HepG2 (cell line): ENCODE measurements around the gene CBFA2T2. TPM values are rescaled to one million over a fixed set of nuclear protein-coding genes. Genes with fewer than 3 reads are reported as not detected.
A peak's percentile ranks its signal among the peaks of the same experiment; 100 is the strongest.

Experiments used
- E2F2 ChIP-seq: sonication (generic); formaldehyde crosslinking; IDR thresholded peaks from 2 replicates; pipeline ENCODE4 v1.4.0; 2020; ENCODE audit warnings: missing genetic modification reagents, borderline replicate concordance
- ELK4 ChIP-seq: sonication (generic); formaldehyde crosslinking; IDR thresholded peaks from 2 replicates; pipeline ENCODE4 v1.9.0; 2021; ENCODE audit warnings: missing genetic modification reagents, borderline replicate concordance
- HDAC6 ChIP-seq: fragments of 200-600 bp; sonication (generic); IDR thresholded peaks from 2 replicates; pipeline ENCODE4 v1.7.0; 2017; ENCODE audit warnings: mild to moderate bottlenecking, antibody characterized with exemption, low read length, low read depth
- KDM6A ChIP-seq: IDR thresholded peaks from 2 replicates; pipeline ENCODE4 v1.6.1; 2016; ENCODE audit warnings: low read depth
- NFIC ChIP-seq: IDR thresholded peaks from 2 replicates; pipeline ENCODE4 v1.6.1; 2012; ENCODE audit warnings: mild to moderate bottlenecking, low read length, inconsistent platforms
- NFKB2 ChIP-seq: sonication (generic); formaldehyde crosslinking; IDR thresholded peaks from 2 replicates; pipeline ENCODE4 v1.4.0; 2020; ENCODE audit warnings: missing genetic modification reagents, borderline replicate concordance
- POGZ ChIP-seq: sonication (generic); formaldehyde crosslinking; IDR thresholded peaks from 2 replicates; pipeline ENCODE4 v1.4.0; 2020; ENCODE audit warnings: mild to moderate bottlenecking, missing genetic modification reagents
- RFX3 ChIP-seq: IDR thresholded peaks from 2 replicates; pipeline ENCODE4 v1.6.1; 2016; ENCODE audit warnings: missing biosample characterization, missing genetic modification reagents
- SETDB1 ChIP-seq: sonication (generic); formaldehyde crosslinking; IDR thresholded peaks from 2 replicates; pipeline ENCODE4 v1.5.1; 2020; ENCODE audit warnings: missing genetic modification reagents, mild to moderate bottlenecking, borderline replicate concordance
- TOPORS ChIP-seq: sonication (generic); formaldehyde crosslinking; IDR thresholded peaks from 2 replicates; pipeline ENCODE4 v1.8.0; 2023; ENCODE audit warnings: mild to moderate bottlenecking, missing genetic modification reagents
- ZBTB33 ChIP-seq: sonication (generic); formaldehyde crosslinking; IDR thresholded peaks from 2 replicates; pipeline ENCODE4 v1.4.0; 2020; ENCODE audit warnings: missing genetic modification reagents
- ZBTB4 ChIP-seq: sonication (generic); formaldehyde crosslinking; IDR thresholded peaks from 2 replicates; pipeline ENCODE4 v1.4.0; 2020; ENCODE audit warnings: missing genetic modification reagents, mild to moderate bottlenecking, borderline replicate concordance
- ZC3H13 ChIP-seq: sonication (generic); formaldehyde crosslinking; IDR thresholded peaks from 2 replicates; pipeline ENCODE4 v1.8.1; 2023; ENCODE audit warnings: mild to moderate bottlenecking, missing genetic modification reagents, moderate library complexity
- ZIK1 ChIP-seq: sonication (generic); formaldehyde crosslinking; IDR thresholded peaks from 2 replicates; pipeline ENCODE4 v1.5.0; 2020; ENCODE audit warnings: mild to moderate bottlenecking, low read depth, missing genetic modification reagents, borderline replicate concordance
- ZNF512 ChIP-seq: sonication (generic); formaldehyde crosslinking; IDR thresholded peaks from 2 replicates; pipeline ENCODE4 v1.4.0; 2020; ENCODE audit warnings: mild to moderate bottlenecking, missing genetic modification reagents
- ZNF772 ChIP-seq: sonication (generic); formaldehyde crosslinking; IDR thresholded peaks from 2 replicates; pipeline ENCODE4 v1.5.0; 2020; ENCODE audit warnings: mild to moderate bottlenecking, missing genetic modification reagents
- ZSCAN20 ChIP-seq: sonication (generic); formaldehyde crosslinking; IDR thresholded peaks from 2 replicates; pipeline ENCODE4 v1.4.0; 2020; ENCODE audit warnings: missing genetic modification reagents, mild to moderate bottlenecking, borderline replicate concordance
- ZSCAN21 ChIP-seq: sonication (generic); formaldehyde crosslinking; IDR thresholded peaks from 2 replicates; pipeline ENCODE4 v1.8.0; 2022; ENCODE audit warnings: mild to moderate bottlenecking, missing genetic modification reagents, moderate library complexity, borderline replicate concordance
- polyA plus RNA-seq, 8 experiments: library from polyadenylated mRNA; depleted of rRNA in 3 of 8; stranded (reverse) in 7 of 8; unstranded in 1 of 8; fragments of >200 nt; fragmentation: Illumina TruSeq in 4 of 8; extraction: Trizol in 4 of 8; gene quantifications; 2 replicates each; pipeline versions ENCODE4 v1.2.1 to v1.2.3, GENCODE V29; 2011 to 2016; ENCODE audit warnings: low read depth in 4 of 8, missing spikeins in 1 of 8, mixed read lengths in 1 of 8; ENCODE audit not compliant: insufficient read depth in 1 of 8
- total RNA-seq, 5 experiments: library from RNA; depleted of rRNA; stranded (reverse); fragments of >200 nt; fragmentation: Illumina TruSeq; extraction: Trizol; gene quantifications; 2 replicates each; pipeline ENCODE4 v1.2.3, GENCODE V29; 2016; ENCODE audit warnings: low read depth in 1 of 5

The CBFA2T2 gene
- total and polyA plus RNA-seq, 2 of the 13 experiments (the other 11 are each of a cell fraction or from before 2014, with no cell fraction given) = 6.3 to 21.2 TPM

- TF ChIP-seq NFKB2 (CRISPR knock-in tag) = no peak
- no peak for TF ChIP-seq ZNF772 (CRISPR knock-in tag)
- TF ChIP-seq ZIK1 (CRISPR knock-in tag) = no peak
- no peak for TF ChIP-seq ZBTB4 (CRISPR knock-in tag)
- no peak; the same call in 1 of the 2 replicates for TF ChIP-seq KDM6A (CRISPR knock-in tag)
- TF ChIP-seq ZBTB33 (CRISPR knock-in tag) = 0 out of 2 replicates have a peak, but pooled peaks have one; percentile 31
- TF ChIP-seq ELK4 (CRISPR knock-in tag) = no peak
- TF ChIP-seq TOPORS (CRISPR knock-in tag) = no peak
- peak; percentile 61; the same call in 1 of the 2 replicates for TF ChIP-seq POGZ
- TF ChIP-seq RFX3 = no peak
- no peak for TF ChIP-seq ZNF512 (CRISPR knock-in tag)
- no peak for TF ChIP-seq ZSCAN21
- peak; percentile 53; the same call in 1 of the 2 replicates for TF ChIP-seq NFIC
- TF ChIP-seq HDAC6 = no peak
- no peak for TF ChIP-seq E2F2 (CRISPR knock-in tag)
- TF ChIP-seq ZSCAN20 (CRISPR knock-in tag) = no peak
- no peak for TF ChIP-seq ZC3H13 (CRISPR knock-in tag)
- TF ChIP-seq SETDB1 = no peak
Observed at GRCh38 chr20:33561692-33562601, 72.1 kb downstream of the CBFA2T2 start (continued).
